Ammon's horn (tissue), 1 donor: ENCODE measurements around the gene ZNF44.

Source experiments
- DNase-seq: peaks from one replicate; pipeline ENCODE4 v3.0.0-alpha.2; 2016; ENCODE audit warnings: low spot score

The ZNF44 gene

GRCh38 chr19:12261554-12261953, 33.1 kb downstream of the ZNF44 start:
- no peak for DNase-seq

- no peak for DNase-seq
These were observed 33.8 kb downstream of the ZNF44 start for GRCh38 chr19:12260861-12261260.

GRCh38 chr19:12260236-12260635, 34.4 kb downstream of the ZNF44 start:
- no peak for DNase-seq

- DNase-seq = no peak
These were observed 39.3 kb downstream of the ZNF44 start for GRCh38 chr19:12255372-12255771.

GRCh38 chr19:12247644-12248222, 47.0 kb downstream of the ZNF44 start:
- no peak for DNase-seq

GRCh38 chr19:12244370-12244769, 50.3 kb downstream of the ZNF44 start:
- DNase-seq = no peak

GRCh38 chr19:12237143-12237839, 57.4 kb downstream of the ZNF44 start:
- no peak for DNase-seq

GRCh38 chr19:12232961-12233360, 61.7 kb downstream of the ZNF44 start:
- no peak for DNase-seq

- DNase-seq = no peak
These were observed 63.6 kb downstream of the ZNF44 start for GRCh38 chr19:12230751-12231733.

- DNase-seq = no peak
These were observed 64.7 kb downstream of the ZNF44 start for GRCh38 chr19:12229990-12230389.

GRCh38 chr19:12224676-12225075, 70.0 kb downstream of the ZNF44 start:
- DNase-seq = no peak

- no peak for DNase-seq
These were observed 71.6 kb downstream of the ZNF44 start for GRCh38 chr19:12222980-12223630.
